Loucy (cell line): ENCODE results near the gene FAM151A.

Experiments used
- H2AFZ ChIP-seq: fragments of 200-600 bp; sonication (generic); 2 replicates; pipeline ENCODE4 v1.6.0; 2016; ENCODE audit warnings: antibody characterized with exemption, mild to moderate bottlenecking, low read length, moderate library complexity
- H3F3A ChIP-seq: fragments of 200-600 bp; 2 replicates; pipeline ENCODE4 v1.6.0; 2016; ENCODE audit warnings: antibody characterized with exemption, low read depth, mild to moderate bottlenecking
- H3K27me3 ChIP-seq: fragments of 200-600 bp; sonication (generic); 2 replicates; pipeline ENCODE4 v1.6.1; 2014; ENCODE audit warnings: low read length, mild to moderate bottlenecking; ENCODE audit not compliant: insufficient read depth, poor library complexity, severe bottlenecking
- H3K36me3 ChIP-seq: fragments of 200-600 bp; sonication (generic); 2 replicates; pipeline ENCODE4 v1.6.1; 2016; ENCODE audit warnings: low read length; ENCODE audit not compliant: insufficient read depth
- H3K4me1 ChIP-seq: fragments of 200-600 bp; sonication (generic); 2 replicates; pipeline ENCODE4 v1.5.1; 2014; ENCODE audit warnings: low read length, mild to moderate bottlenecking; ENCODE audit not compliant: insufficient read depth, poor library complexity, severe bottlenecking
- H3K4me2 ChIP-seq: fragments of 200-600 bp; sonication (generic); 2 replicates; pipeline ENCODE4 v1.6.0; 2014; ENCODE audit warnings: antibody characterized with exemption, low read length, low read depth, mild to moderate bottlenecking; ENCODE audit not compliant: poor library complexity, severe bottlenecking
- H3K4me3 ChIP-seq: fragments of 200-600 bp; sonication (generic); 2 replicates; pipeline ENCODE4 v1.5.1; 2014; ENCODE audit warnings: low read length, mild to moderate bottlenecking, mixed read lengths; ENCODE audit not compliant: poor library complexity, severe bottlenecking
- H3K79me2 ChIP-seq: fragments of 200-600 bp; sonication (generic); 2 replicates; pipeline ENCODE4 v1.6.1; 2014; ENCODE audit warnings: low read length; ENCODE audit not compliant: insufficient read depth
- H3K9ac ChIP-seq: fragments of 200-600 bp; sonication (generic); 2 replicates; pipeline ENCODE4 v1.6.0; 2014; ENCODE audit warnings: mild to moderate bottlenecking, low read depth, low read length, moderate library complexity; ENCODE audit not compliant: poor library complexity, severe bottlenecking
- H3K9me2 ChIP-seq: fragments of 200-600 bp; sonication (generic); replicated peaks from 2 replicates; pipeline ENCODE4 v1.6.1; 2016; ENCODE audit warnings: low read depth, low read length, mixed read lengths
- H3K9me3 ChIP-seq: fragments of 200-600 bp; sonication (generic); 2 replicates; pipeline ENCODE4 v1.6.1; 2014; ENCODE audit warnings: mild to moderate bottlenecking, antibody characterized with exemption, low read length, low read depth; ENCODE audit not compliant: insufficient read depth
- H4K20me1 ChIP-seq: fragments of 200-600 bp; sonication (generic); 2 replicates; pipeline ENCODE4 v1.6.0; 2014; ENCODE audit warnings: antibody characterized with exemption, low read length, mild to moderate bottlenecking; ENCODE audit not compliant: insufficient read depth, poor library complexity, severe bottlenecking
- EZH2phosphoT487 ChIP-seq: fragments of 200-600 bp; IDR thresholded peaks from 2 replicates; pipeline ENCODE4 v1.6.1; 2018; ENCODE audit warnings: antibody characterized with exemption, mild to moderate bottlenecking, moderate library complexity, borderline replicate concordance
- TF ChIP-seq, protein P1 (sequence below): fragments of 200-600 bp; sonication (generic); conservative IDR thresholded peaks from 2 replicates; pipeline ENCODE4 v1.5.1; 2014; ENCODE audit warnings: mild to moderate bottlenecking, antibody characterized with exemption, low read length

FAM151A gene

DNA sequence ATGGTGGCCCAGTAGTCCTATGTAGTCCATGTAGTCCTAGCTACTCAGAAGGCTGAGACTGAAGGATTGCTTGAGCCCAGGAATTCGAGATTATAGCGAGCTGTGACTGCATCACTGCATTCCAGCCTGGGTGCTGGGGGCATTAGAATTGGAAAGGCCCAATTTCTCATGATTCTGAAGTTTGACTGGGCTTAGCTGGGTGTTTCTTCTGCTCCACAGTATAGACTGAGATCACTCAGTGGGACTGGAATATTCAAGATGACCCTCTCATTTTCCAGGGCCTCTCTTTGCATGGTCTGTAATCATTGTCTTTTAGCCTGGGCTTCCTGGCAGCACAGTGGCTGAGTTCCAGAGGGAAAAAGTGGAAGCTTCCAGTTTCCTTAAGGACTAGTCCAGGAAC, 44.5 kb upstream of the FAM151A start:
- Histone ChIP-seq H3K79me2 (no peaks in the 10 kb centered on the region), H3K4me1 (no peaks in the 10 kb centered on the region), H3K36me3 (no peaks in the 10 kb centered on the region), H2AFZ (no peak overlapping the region), H3F3A (no peaks in the 10 kb centered on the region), H3K9me2 (no peaks in the 10 kb centered on the region), H3K4me3 (no peak overlapping the region), H3K27me3 (no peaks in the 10 kb centered on the region), H4K20me1 (no peaks in the 10 kb centered on the region), H3K9ac (no peak overlapping the region), H3K9me3 (no peaks in the 10 kb centered on the region), H3K4me2 (no peak overlapping the region)
- TF ChIP-seq, protein P1, sequence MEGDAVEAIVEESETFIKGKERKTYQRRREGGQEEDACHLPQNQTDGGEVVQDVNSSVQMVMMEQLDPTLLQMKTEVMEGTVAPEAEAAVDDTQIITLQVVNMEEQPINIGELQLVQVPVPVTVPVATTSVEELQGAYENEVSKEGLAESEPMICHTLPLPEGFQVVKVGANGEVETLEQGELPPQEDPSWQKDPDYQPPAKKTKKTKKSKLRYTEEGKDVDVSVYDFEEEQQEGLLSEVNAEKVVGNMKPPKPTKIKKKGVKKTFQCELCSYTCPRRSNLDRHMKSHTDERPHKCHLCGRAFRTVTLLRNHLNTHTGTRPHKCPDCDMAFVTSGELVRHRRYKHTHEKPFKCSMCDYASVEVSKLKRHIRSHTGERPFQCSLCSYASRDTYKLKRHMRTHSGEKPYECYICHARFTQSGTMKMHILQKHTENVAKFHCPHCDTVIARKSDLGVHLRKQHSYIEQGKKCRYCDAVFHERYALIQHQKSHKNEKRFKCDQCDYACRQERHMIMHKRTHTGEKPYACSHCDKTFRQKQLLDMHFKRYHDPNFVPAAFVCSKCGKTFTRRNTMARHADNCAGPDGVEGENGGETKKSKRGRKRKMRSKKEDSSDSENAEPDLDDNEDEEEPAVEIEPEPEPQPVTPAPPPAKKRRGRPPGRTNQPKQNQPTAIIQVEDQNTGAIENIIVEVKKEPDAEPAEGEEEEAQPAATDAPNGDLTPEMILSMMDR: no peak
- TF ChIP-seq EZH2phosphoT487: no peak

DNA sequence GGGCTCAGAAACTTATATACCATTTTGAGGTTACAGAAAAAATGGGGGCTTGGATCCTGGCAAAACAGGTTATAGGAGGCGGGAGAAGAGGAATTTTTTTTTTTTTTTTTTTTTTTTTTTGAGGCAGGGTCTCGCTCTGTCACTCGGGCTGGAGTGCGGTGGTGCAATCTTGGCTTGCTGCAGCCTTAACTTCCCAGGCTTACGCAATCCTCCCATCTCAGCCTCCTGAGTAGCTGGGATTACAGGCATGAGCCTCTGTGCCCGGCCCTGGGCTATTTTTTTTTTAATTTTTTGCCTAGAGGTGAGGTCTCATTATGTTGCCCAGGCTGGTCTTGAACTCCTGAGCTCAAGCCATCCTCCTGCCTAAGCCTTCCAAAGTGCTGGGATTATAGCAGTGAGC, 43.0 kb upstream of the FAM151A start:
- H3K4me1 ChIP-seq: no peaks in the 10 kb centered on the region
- no peaks in the 10 kb centered on the region for H3K79me2 ChIP-seq

DNA sequence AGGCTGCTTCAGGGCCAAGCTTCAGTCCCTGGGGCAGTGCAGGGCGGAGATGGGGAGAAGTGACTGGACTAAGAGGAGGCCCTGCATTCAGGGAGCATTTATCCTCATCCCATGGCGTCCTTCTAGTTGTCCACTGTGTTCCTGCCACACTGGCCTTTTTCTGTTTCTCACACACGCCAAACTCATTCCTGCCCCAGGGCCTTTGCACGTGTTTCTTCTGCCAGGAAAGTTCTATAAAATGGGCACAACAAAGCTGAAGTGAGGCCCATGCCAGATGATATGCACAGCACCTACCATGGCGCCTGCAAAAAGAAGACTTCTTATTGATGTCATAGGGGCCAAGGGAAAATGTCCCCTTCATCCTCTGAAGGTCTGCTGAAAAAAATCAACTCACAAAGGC, 42.5 kb upstream of the FAM151A start:
- TF ChIP-seq, protein P1: no peak
- no peak for TF ChIP-seq EZH2phosphoT487
- no peaks in the 10 kb centered on the region for H3K79me2 ChIP-seq

More for the DNA sequence above, 43.0 kb upstream of the FAM151A start:
- Histone ChIP-seq H4K20me1 (no peaks in the 10 kb centered on the region), H3K4me2 (no peak overlapping the region), H3K27me3 (no peaks in the 10 kb centered on the region), H2AFZ (no peak overlapping the region), H3K9ac (no peak overlapping the region), H3K9me2 (no peaks in the 10 kb centered on the region), H3K36me3 (no peaks in the 10 kb centered on the region), H3F3A (no peaks in the 10 kb centered on the region), H3K9me3 (no peaks in the 10 kb centered on the region), H3K4me3 (no peak overlapping the region)
- TF ChIP-seq, protein P1: no peak
- TF ChIP-seq EZH2phosphoT487: no peak

More for the DNA sequence above, 42.5 kb upstream of the FAM151A start:
- no peak overlapping the region for H2AFZ ChIP-seq
- no peaks in the 10 kb centered on the region for H3K9me3 ChIP-seq
- no peak overlapping the region for H3K9ac ChIP-seq
- no peaks in the 10 kb centered on the region for H3K4me1 ChIP-seq
- no peaks in the 10 kb centered on the region for H3K36me3 ChIP-seq
- H3K4me2 ChIP-seq: no peak overlapping the region
- H3F3A ChIP-seq: no peaks in the 10 kb centered on the region
- H4K20me1 ChIP-seq: no peaks in the 10 kb centered on the region
- no peaks in the 10 kb centered on the region for H3K27me3 ChIP-seq
- no peaks in the 10 kb centered on the region for H3K9me2 ChIP-seq
- no peak overlapping the region for H3K4me3 ChIP-seq
